K562 (cell line): ENCODE measurements around the gene IDI1. TPM values are rescaled to one million over a fixed set of nuclear protein-coding genes. Genes with fewer than 3 reads are reported as not detected.

Experiments
- CCNT2 ChIP-seq: IDR thresholded peaks from 2 replicates; pipeline ENCODE4 v1.6.1; 2011; ENCODE audit warnings: borderline replicate concordance, low read depth, mild to moderate bottlenecking, moderate library complexity, mixed read lengths, low read length; ENCODE audit not compliant: insufficient read length; ENCODE audit errors: extremely low read depth
- CHD7 ChIP-seq: fragments of 200-600 bp; sonication (generic); IDR thresholded peaks from one replicate; pipeline ENCODE4 v1.6.1; 2012; ENCODE audit warnings: mild to moderate bottlenecking, low read depth, low read length, inconsistent platforms
- ID3 ChIP-seq, 2 experiments: fragments of 250-450 bp in 1 of 2; fragments of 450-650 bp in 1 of 2; sonication (Bioruptor Pico) in 1 of 2; IDR thresholded peaks; 2 replicates each; pipeline versions ENCODE4 v1.6.1 to v1.8.0; 2016 to 2021; ENCODE audit warnings: mild to moderate bottlenecking in 2 of 2, moderate library complexity in 2 of 2, missing compliant biosample characterization in 1 of 2, missing genetic modification characterization in 1 of 2
- L3MBTL2 ChIP-seq: fragments of 450-650 bp; IDR thresholded peaks from 2 replicates; pipeline ENCODE4 v1.6.1; 2016; ENCODE audit warnings: mild to moderate bottlenecking, moderate library complexity
- NCOA1 ChIP-seq: fragments of 450-650 bp; IDR thresholded peaks from 2 replicates; pipeline ENCODE4 v1.6.1; 2016; ENCODE audit warnings: low read depth
- ZNF224 ChIP-seq: sonication (generic); formaldehyde crosslinking; IDR thresholded peaks from 2 replicates; pipeline ENCODE4 v1.8.0; 2022; ENCODE audit warnings: mild to moderate bottlenecking, missing genetic modification reagents
- ZNF282 ChIP-seq: sonication (generic); formaldehyde crosslinking; IDR thresholded peaks from 2 replicates; pipeline ENCODE4 v1.8.1; 2023; ENCODE audit warnings: missing genetic modification reagents
- polyA plus RNA-seq, 8 experiments: library from polyadenylated mRNA; depleted of rRNA in 4 of 8; stranded (reverse) in 5 of 8; unstranded in 3 of 8; fragments of >200 nt; fragmentation: Nextera tagmentation in 2 of 8; fragmentation: Illumina TruSeq in 1 of 8; extraction: Ambion mirVana in 2 of 8; extraction: Trizol in 1 of 8; gene quantifications; 2 replicates each; pipeline versions ENCODE4 v1.2.1 to v1.2.3, GENCODE V29; 2011 to 2014; ENCODE audit warnings: inconsistent platforms in 1 of 8, missing spikeins in 1 of 8
- total RNA-seq, 7 experiments: library from RNA; depleted of rRNA in 6 of 7; stranded (reverse); fragments of >200 nt in 6 of 7; fragmentation: Illumina TruSeq in 2 of 7; extraction: Trizol in 2 of 7; gene quantifications; 2 replicates each; pipeline versions ENCODE4 v1.2.1 to v1.2.3, GENCODE V29; 2011 to 2021; ENCODE audit warnings: low replicate concordance in 1 of 7
- TF ChIP-seq, protein P1 (sequence below): fragments of 200-800 bp; sonication (Bioruptor generic); IDR thresholded peaks from 2 replicates; pipeline ENCODE4 v1.6.1; 2017; ENCODE audit warnings: missing genetic modification characterization, missing compliant biosample characterization

IDI1 gene
- total and polyA plus RNA-seq, 9 of the 15 experiments (the other 6 are each of a cell fraction or from before 2014, with no cell fraction given): 70.0 to 265 (median 119) TPM

DNA sequence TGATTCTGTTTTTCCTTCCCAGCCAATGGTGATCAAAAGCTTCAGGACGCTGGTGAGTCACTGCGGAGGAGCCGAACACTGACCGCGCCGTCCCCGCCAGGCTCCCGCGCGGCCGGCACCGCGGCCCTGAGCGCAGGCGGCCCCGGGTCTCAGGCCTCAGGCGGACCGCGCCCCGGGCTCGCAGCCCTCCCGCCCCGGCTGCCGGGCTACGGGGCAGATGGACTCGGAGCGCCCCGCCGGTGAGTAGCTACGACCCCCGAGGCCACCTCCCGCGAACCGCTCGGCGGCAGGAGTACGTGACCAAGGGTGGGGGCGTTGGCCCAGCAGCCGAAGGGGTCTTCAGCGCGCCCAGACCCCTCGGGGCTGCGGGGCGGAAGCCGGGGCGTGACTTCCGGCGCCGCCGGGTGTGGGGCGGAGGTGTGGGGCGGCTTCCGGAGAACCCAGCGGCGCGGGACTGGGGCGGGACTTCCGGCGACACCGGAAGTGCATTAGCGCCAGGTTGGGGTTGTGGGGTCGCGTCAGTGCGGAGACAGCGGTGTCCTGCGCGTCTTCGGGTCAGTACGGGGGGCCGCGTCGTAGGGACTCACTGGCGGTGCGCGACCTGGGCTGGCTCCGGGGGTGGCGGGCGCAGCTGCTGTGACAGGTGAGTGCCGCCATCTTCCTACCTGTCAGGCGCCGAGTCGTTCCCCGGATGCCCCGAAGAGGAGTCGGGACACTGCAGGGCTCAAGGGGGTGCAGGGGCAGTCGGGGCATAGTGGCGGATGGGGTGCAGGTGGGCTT lies 7.6 kb upstream of the IDI1 start, which contains the start of gene WDR37 (continued):
- TF ChIP-seq, protein P1, sequence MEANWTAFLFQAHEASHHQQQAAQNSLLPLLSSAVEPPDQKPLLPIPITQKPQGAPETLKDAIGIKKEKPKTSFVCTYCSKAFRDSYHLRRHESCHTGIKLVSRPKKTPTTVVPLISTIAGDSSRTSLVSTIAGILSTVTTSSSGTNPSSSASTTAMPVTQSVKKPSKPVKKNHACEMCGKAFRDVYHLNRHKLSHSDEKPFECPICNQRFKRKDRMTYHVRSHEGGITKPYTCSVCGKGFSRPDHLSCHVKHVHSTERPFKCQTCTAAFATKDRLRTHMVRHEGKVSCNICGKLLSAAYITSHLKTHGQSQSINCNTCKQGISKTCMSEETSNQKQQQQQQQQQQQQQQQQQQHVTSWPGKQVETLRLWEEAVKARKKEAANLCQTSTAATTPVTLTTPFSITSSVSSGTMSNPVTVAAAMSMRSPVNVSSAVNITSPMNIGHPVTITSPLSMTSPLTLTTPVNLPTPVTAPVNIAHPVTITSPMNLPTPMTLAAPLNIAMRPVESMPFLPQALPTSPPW (CRISPR knock-in tag): peak; percentile 88
- TF ChIP-seq ZNF224 (CRISPR knock-in tag) (no peak), NCOA1 (peak; percentile 57; the same call in 1 of the 2 replicates), CHD7 (no peak), ID3 (CRISPR knock-in tag; IDR thresholded peaks at IDR 0.05) (no peak), ID3 (tag; IDR thresholded peaks at IDR 0.05) (0 out of 2 replicates have a peak, but pooled peaks have one; percentile 19), L3MBTL2 (peak; percentile 72; the same call in 1 of the 2 replicates), ZNF282 (CRISPR knock-in tag) (0 out of 2 replicates have a peak, but pooled peaks have one; percentile 40), CCNT2 (peak; percentile 59)
